ENCODE results near the gene RPS17. TPM values are rescaled to one million over a fixed set of nuclear protein-coding genes. Genes with fewer than 3 reads are reported as not detected.

Gene RPS17
- total and polyA plus RNA-seq, 2 of the 4 experiments (the other 2 are of a cell fraction): 2,617 to 4,201 TPM

DNA sequence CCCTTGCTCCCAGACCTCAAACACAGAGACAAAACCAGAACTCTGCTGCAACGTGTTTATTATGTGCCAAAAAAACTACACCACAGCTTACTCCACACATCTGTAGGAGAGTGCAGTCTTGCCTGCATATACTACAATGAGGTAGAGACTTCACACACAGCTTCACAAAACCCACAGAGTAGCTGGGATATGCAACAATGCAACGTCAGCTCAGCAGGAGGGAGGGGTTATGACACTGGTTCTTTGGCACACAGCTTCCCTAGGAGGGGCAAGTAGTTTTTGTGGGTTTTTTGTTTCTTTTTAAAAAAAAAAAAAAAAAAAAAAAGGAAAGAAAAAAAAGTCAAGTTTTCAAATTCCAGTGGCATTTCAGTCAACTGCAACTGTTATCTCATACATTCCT lies 2.9 kb upstream of the RPS17 start:
- Histone ChIP-seq H3K4me1 (ENCODE audit: control insufficient read depth, insufficient read depth, low read length) (peaks cover 6% of the 10 kb centered on the region), H3K56ac (ENCODE audit: extremely low read depth, insufficient read depth, low read length) (no peak overlapping the region), H2AK5ac (ENCODE audit: low read depth, low read length) (no peak overlapping the region; the same call in 1 of the 2 replicates), H3K27ac (ENCODE audit: insufficient read depth, low read length) (no peak overlapping the region), H4K20me1 (ENCODE audit: insufficient read depth, low read length) (peaks cover 21% of the 10 kb centered on the region), H3K18ac (ENCODE audit: low read depth, low read length) (no peak overlapping the region), H3K4me2 (ENCODE audit: low read depth, low read length) (peak overlapping the region; percentile 35; the same call in 1 of the 2 replicates), H3K4me3 (ENCODE audit: insufficient read depth, low read depth, low read length) (no peak overlapping the region), H2BK20ac (ENCODE audit: low read depth, low read length) (no peak overlapping the region), H2AFZ (replicated peaks; ENCODE audit: low read length, poor library complexity) (peak overlapping the region; percentile 69), H3K9me1 (ENCODE audit: insufficient read depth, low read length) (no peaks in the 10 kb centered on the region; the same call in 1 of the 2 replicates), H3K9me3 (ENCODE audit: control insufficient read depth, insufficient read depth, low read length) (no peaks in the 10 kb centered on the region), H3K79me1 (ENCODE audit: low read depth in 1 of 2, low read length in 2 of 2) (peaks cover 14 to 25% of the 10 kb centered on the region in 2 experiments), H3K4ac (ENCODE audit: low read depth, low read length) (no peak overlapping the region), H2BK5ac (ENCODE audit: low read depth, low read length, poor library complexity, severe bottlenecking) (no peak overlapping the region), H2BK120ac (ENCODE audit: low read depth, low read length) (no peak overlapping the region), H4K5ac (ENCODE audit: low read depth, low read length) (0 out of 2 replicates have a peak overlapping the region, but pooled peaks have one; percentile 7), H3K36me3 (ENCODE audit: control insufficient read depth, insufficient read depth, low read length) (peaks cover 10% of the 10 kb centered on the region), H2BK15ac (ENCODE audit: low read depth, low read length) (no peak overlapping the region), H3K23ac (ENCODE audit: low read depth, low read length) (no peak overlapping the region), H3K27me3 (ENCODE audit: control insufficient read depth, insufficient read depth, low read length) (no peaks in the 10 kb centered on the region), H2AK9ac (replicated peaks; ENCODE audit: low read depth, low read length, poor library complexity) (no peak overlapping the region), H4K8ac (ENCODE audit: low read depth in 2 of 2, low read length in 2 of 2) (peak overlapping the region in 1 of 2 experiments; percentile 22; a peak in 1 of 4 replicates), H4K91ac (ENCODE audit: insufficient read depth, low read depth, low read length) (no peak overlapping the region), H3K9ac (ENCODE audit: low read depth, low read length) (no peak overlapping the region; the same call in 1 of the 2 replicates), H3K14ac (replicated peaks; ENCODE audit: low read depth, low read length) (0 out of 2 replicates have a peak overlapping the region, but pooled peaks have one; percentile 71)
- CTCF ChIA-PET: interaction anchor here (0.7 to 1.4 kb wide), 2 partner anchors 12 to 468 kb away, joined by 4 read pairs; partner anchors contain the start of gene C15orf40
- POLR2A ChIA-PET (ENCODE audit: unreplicated experiment): no interaction called here
- intact Hi-C loops (cut with micrococcal nuclease): loop anchor here (2.0 to 10.0 kb wide), 2 partner anchors 162 to 266 kb away; partner anchors contain the start of genes AP3B2 and WHAMM
- no TSS peak for BruUV-seq (replicated peaks)
- DNase-seq (peak; percentile 91), ATAC-seq (ENCODE audit: low read depth) (peak; percentile 21)
- in situ Hi-C loops (cut with MboI; ENCODE audit: low sequenced_read_pairs): no loop called here
- dilution Hi-C loops (cut with HindIII; ENCODE audit: low sequenced_read_pairs, unreplicated experiment): no loop called here
- peak; percentile 46; the same call in 1 of the 2 replicates for TF ChIP-seq MAZ (IDR thresholded peaks at IDR 0.05; ENCODE audit: borderline replicate concordance, low read depth, low read length)
- TF ChIP-seq CEBPB (IDR thresholded peaks at IDR 0.05; ENCODE audit: low read depth, low read length): peak; percentile 44; the same call in 1 of the 2 replicates
- TF ChIP-seq MAFK (IDR thresholded peaks at IDR 0.05; ENCODE audit: low read depth, low read length): peak; percentile 40; the same call in 1 of the 2 replicates
- TF ChIP-seq BHLHE40 (IDR thresholded peaks at IDR 0.05; ENCODE audit: low read depth, low read length): no peak
- no peak for TF ChIP-seq RCOR1 (IDR thresholded peaks at IDR 0.05; ENCODE audit: insufficient replicate concordance, low read length)
- no CpG with 5 or more reads among the region's 2 CpGs for WGBS, 2 experiments (ENCODE audit: extremely low coverage in 2 of 2, insufficient read length in 1 of 2)

Measured in IMR-90 (cell line).